HEK293T (cell line): ENCODE measurements around the gene GFRA4.

Experiments used
- CTCF ChIA-PET: fragments of 350-600 bp; formaldehyde crosslinking; extraction: SDS; loops from one replicate; lab custom pipeline; 2021; ENCODE audit warnings: antibody characterized with exemption, inconsistent platforms; lab: Yijun Ruan, JAX
- POLR2A ChIA-PET: fragments of 350-600 bp; formaldehyde crosslinking; extraction: SDS; loops from one replicate; lab custom pipeline; 2020; ENCODE audit warnings: antibody characterized with exemption, inconsistent platforms; lab: Yijun Ruan, JAX
- DNase-seq: peaks from one replicate; pipeline ENCODE4 v3.0.0; 2012; ENCODE audit warnings: mixed read lengths; ENCODE audit errors: extremely low spot score
- ARNT ChIP-seq: fragments of 450-650 bp; IDR thresholded peaks from 2 replicates; pipeline ENCODE4 v1.6.1; 2017; ENCODE audit warnings: mild to moderate bottlenecking
- BHLHE40 ChIP-seq: fragments of 450-650 bp; IDR thresholded peaks from 2 replicates; pipeline ENCODE4 v1.6.1; 2016; ENCODE audit warnings: mild to moderate bottlenecking, moderate library complexity, borderline replicate concordance
- CTBP1 ChIP-seq: fragments of 450-650 bp; IDR thresholded peaks from 2 replicates; pipeline ENCODE4 v1.6.1; 2016; ENCODE audit warnings: borderline replicate concordance
- ELF4 ChIP-seq: fragments of 450-650 bp; IDR thresholded peaks from 2 replicates; pipeline ENCODE4 v1.6.1; 2017; ENCODE audit warnings: antibody characterized with exemption
- FOXA1 ChIP-seq: fragments of 450-650 bp; IDR thresholded peaks from 2 replicates; pipeline ENCODE4 v1.6.1; 2016; ENCODE audit warnings: mild to moderate bottlenecking
- FOXK2 ChIP-seq: fragments of 450-650 bp; IDR thresholded peaks from 2 replicates; pipeline ENCODE4 v1.6.1; 2016; ENCODE audit warnings: mild to moderate bottlenecking
- FOXM1 ChIP-seq: fragments of 450-650 bp; IDR thresholded peaks from 2 replicates; pipeline ENCODE4 v1.6.1; 2017; ENCODE audit warnings: mild to moderate bottlenecking, borderline replicate concordance
- HDGF ChIP-seq: fragments of 450-650 bp; IDR thresholded peaks from 2 replicates; pipeline ENCODE4 v1.6.1; 2017; ENCODE audit warnings: antibody characterized with exemption, borderline replicate concordance
- L3MBTL2 ChIP-seq: fragments of 450-650 bp; conservative IDR thresholded peaks from 2 replicates; pipeline ENCODE4 v1.6.1; 2016; ENCODE audit warnings: mild to moderate bottlenecking
- LEF1 ChIP-seq: fragments of 450-650 bp; IDR thresholded peaks from 2 replicates; pipeline ENCODE4 v1.6.1; 2017; ENCODE audit warnings: mild to moderate bottlenecking, borderline replicate concordance
- NFRKB ChIP-seq: fragments of 450-650 bp; IDR thresholded peaks from 2 replicates; pipeline ENCODE4 v1.6.1; 2016; ENCODE audit warnings: mild to moderate bottlenecking, moderate library complexity
- PKNOX1 ChIP-seq: fragments of 450-650 bp; IDR thresholded peaks from 2 replicates; pipeline ENCODE4 v1.6.1; 2016
- SP1 ChIP-seq: fragments of 450-650 bp; IDR thresholded peaks from 2 replicates; pipeline ENCODE4 v1.6.1; 2017
- SUZ12 ChIP-seq: fragments of 450-650 bp; IDR thresholded peaks from 2 replicates; pipeline ENCODE4 v1.6.1; 2016; ENCODE audit warnings: mild to moderate bottlenecking
- TARDBP ChIP-seq: fragments of 450-650 bp; IDR thresholded peaks from 2 replicates; pipeline ENCODE4 v1.6.1; 2016
- ZNF384 ChIP-seq: fragments of 450-650 bp; IDR thresholded peaks from 2 replicates; pipeline ENCODE4 v1.6.1; 2016

The GFRA4 gene

GRCh38 chr20:3680701-3681351 lies 17.6 kb upstream of the GFRA4 start:
- DNase-seq, result no peak
- POLR2A ChIA-PET, result no interaction called here
- no peak for TF ChIP-seq FOXA1
- TF ChIP-seq L3MBTL2, result no peak
- TF ChIP-seq FOXM1, result no peak
- TF ChIP-seq LEF1, result no peak
- TF ChIP-seq SUZ12, result no peak
- TF ChIP-seq CTBP1, result no peak
- TF ChIP-seq SP1, result no peak
- TF ChIP-seq BHLHE40, result no peak
- no peak for TF ChIP-seq TARDBP
- TF ChIP-seq ZNF384, result no peak
- CTCF ChIA-PET, result no interaction called here

- ChIA-PET CTCF (interaction anchor here (0.7 kb wide), 1 partner anchor 406 kb away, joined by 8 read pairs; no protein-coding TSS in a partner anchor), POLR2A (interaction anchor here (0.7 kb wide), 1 partner anchor 845 kb away, joined by 4 read pairs; no protein-coding TSS in a partner anchor)
- no peak for DNase-seq
- no peak for TF ChIP-seq LEF1
- no peak for TF ChIP-seq FOXA1
- no peak for TF ChIP-seq FOXK2
- no peak for TF ChIP-seq ZNF384
- no peak for TF ChIP-seq SUZ12
- TF ChIP-seq L3MBTL2, result no peak
- no peak for TF ChIP-seq SP1
- TF ChIP-seq FOXM1, result no peak
- TF ChIP-seq HDGF, result no peak
- no peak for TF ChIP-seq TARDBP
- no peak for TF ChIP-seq ARNT
- TF ChIP-seq CTBP1, result no peak
- TF ChIP-seq BHLHE40, result no peak
- no peak for TF ChIP-seq NFRKB
These were observed 16.8 kb upstream of the GFRA4 start for GRCh38 chr20:3679749-3680700.

GRCh38 chr20:3678856-3679720 lies 15.9 kb upstream of the GFRA4 start:
- TF ChIP-seq L3MBTL2 (no peak), BHLHE40 (no peak), SUZ12 (no peak), TARDBP (no peak), FOXA1 (no peak), FOXK2 (no peak), HDGF (no peak)
- CTCF ChIA-PET, result interaction anchor here (0.7 to 3.5 kb wide), 3 partner anchors 11 to 407 kb away, joined by 8 to 28 read pairs (median 10); no protein-coding TSS in a partner anchor
- DNase-seq, result no peak
- POLR2A ChIA-PET, result interaction anchor here (0.7 kb wide), 2 partner anchors 141 to 846 kb away, joined by 3 to 4 read pairs; partner anchors contain the start of gene AP5S1

GRCh38 chr20:3678198-3678597 lies 15.0 kb upstream of the GFRA4 start:
- ChIA-PET CTCF (interaction anchor here (0.9 to 3.5 kb wide), 3 partner anchors 10 to 91 kb away, joined by 3 to 28 read pairs (median 10); no protein-coding TSS in a partner anchor), POLR2A (interaction anchor here (1.3 kb wide), 1 partner anchor 28 kb away, joined by 3 read pairs; no protein-coding TSS in a partner anchor)
- no peak for DNase-seq
- TF ChIP-seq BHLHE40 (no peak), PKNOX1 (no peak), LEF1 (no peak), FOXM1 (no peak), CTBP1 (no peak), FOXK2 (no peak), NFRKB (no peak), HDGF (no peak), SUZ12 (no peak), SP1 (no peak), FOXA1 (no peak), L3MBTL2 (no peak), ZNF384 (no peak), ARNT (no peak), ELF4 (no peak), TARDBP (no peak)

GRCh38 chr20:3677733-3678132 lies 14.5 kb upstream of the GFRA4 start:
- CTCF ChIA-PET, result interaction anchor here (0.9 to 3.5 kb wide), 3 partner anchors 10 to 91 kb away, joined by 3 to 28 read pairs (median 10); no protein-coding TSS in a partner anchor
- POLR2A ChIA-PET, result interaction anchor here (1.3 kb wide), 1 partner anchor 29 kb away, joined by 3 read pairs; no protein-coding TSS in a partner anchor
- DNase-seq, result no peak
- no peak for TF ChIP-seq FOXK2
- no peak for TF ChIP-seq ZNF384
- no peak for TF ChIP-seq L3MBTL2
- TF ChIP-seq SP1, result no peak
- TF ChIP-seq SUZ12, result no peak
- no peak for TF ChIP-seq FOXM1
- TF ChIP-seq TARDBP, result no peak
- TF ChIP-seq HDGF, result no peak
- no peak for TF ChIP-seq CTBP1
- TF ChIP-seq BHLHE40, result no peak
- TF ChIP-seq FOXA1, result no peak
- TF ChIP-seq NFRKB, result no peak
- TF ChIP-seq ARNT, result no peak
- no peak for TF ChIP-seq LEF1
- TF ChIP-seq ELF4, result no peak
- no peak for TF ChIP-seq PKNOX1
